Endothelial cell of umbilical vein (primary cell): ENCODE measurements around the gene CCDC159. TPM values are rescaled to one million over a fixed set of nuclear protein-coding genes. Genes with fewer than 3 reads are reported as not detected.

Experiments used
- BruUV-seq: library from RNA; stranded (reverse); fragments of 400-500 nt; replicated peaks from 2 replicates; lab custom pipeline; 2021; lab: Mats Ljungman, UMichigan
- CTCF ChIA-PET: fragments of 300-600, 350-600 bp; sonication (Branson Sonifier 250); formaldehyde crosslinking; loops from one replicate; lab custom pipeline; 2021; ENCODE audit warnings: antibody characterized with exemption, inconsistent platforms; lab: Charles Lee
- POLR2A ChIA-PET: fragments of 300-600, 350-600 bp; sonication (Branson Sonifier 250); formaldehyde crosslinking; loops from one replicate; lab custom pipeline; 2021; ENCODE audit warnings: antibody characterized with exemption, inconsistent platforms; lab: Charles Lee
- DNase-seq: peaks from one replicate; pipeline ENCODE4 v3.0.0-alpha.2; 2011; ENCODE audit warnings: low read depth, low spot score
- FAIRE-seq: peaks from 2 replicates; lab custom pipeline; 2011; peaks lifted over from hg19 to GRCh38; lab: Jason Lieb, UNC
- H2AFZ ChIP-seq: 2 replicates; pipeline ENCODE4 v1.6.0; 2012; ENCODE audit warnings: low read depth, low read length, control low read depth, inconsistent platforms
- H3K27ac ChIP-seq: 2 replicates; pipeline ENCODE4 v1.5.1; 2011; ENCODE audit warnings: low read depth, mild to moderate bottlenecking, control low read depth, low read length, moderate library complexity; ENCODE audit not compliant: insufficient read depth
- H3K27me3 ChIP-seq, 2 experiments: 2 replicates each; pipeline versions ENCODE4 v1.6.0 to v1.6.1; 2011; ENCODE audit warnings: low read length in 2 of 2, mixed read lengths in 1 of 2; ENCODE audit not compliant: control insufficient read depth in 2 of 2, insufficient read depth in 2 of 2
- H3K36me3 ChIP-seq, 2 experiments: 2 replicates in 1 of 2; 3 replicates in 1 of 2; pipeline ENCODE4 v1.5.1; 2011; ENCODE audit warnings: low read length in 2 of 2, mild to moderate bottlenecking in 1 of 2, moderate library complexity in 1 of 2; ENCODE audit not compliant: control insufficient read depth in 2 of 2, insufficient read depth in 2 of 2; ENCODE audit errors: extremely low read depth in 1 of 2
- H3K4me1 ChIP-seq: 3 replicates; pipeline ENCODE4 v1.5.1; 2011; ENCODE audit warnings: mild to moderate bottlenecking, low read length; ENCODE audit not compliant: control insufficient read depth, insufficient read depth; ENCODE audit errors: extremely low read depth
- H3K4me2 ChIP-seq: 2 replicates; pipeline ENCODE4 v1.6.1; 2011; ENCODE audit warnings: low read length, control low read depth, mixed read lengths; ENCODE audit not compliant: insufficient read depth
- H3K4me3 ChIP-seq, 3 experiments: fragments of 200-600 bp in 1 of 3; sonication (generic), shearing (Covaris generic) in 1 of 3; replicated peaks in 1 of 3; 2 replicates each; pipeline ENCODE4 v1.5.1; 2011 to 2016; ENCODE audit warnings: control low read depth in 3 of 3, low read length in 3 of 3, mild to moderate bottlenecking in 2 of 3, inconsistent platforms in 1 of 3, low read depth in 1 of 3, moderate library complexity in 1 of 3; ENCODE audit not compliant: insufficient read depth in 1 of 3
- H3K79me2 ChIP-seq: 2 replicates; pipeline ENCODE4 v1.6.0; 2012; ENCODE audit warnings: low read length, inconsistent platforms; ENCODE audit not compliant: control insufficient read depth, insufficient read depth
- H3K9ac ChIP-seq: replicated peaks from 2 replicates; pipeline ENCODE3; 2011; ENCODE audit warnings: low read length, control low read depth; ENCODE audit not compliant: insufficient read depth; ENCODE audit errors: extremely low read depth
- H3K9me1 ChIP-seq: replicated peaks from 3 replicates; pipeline ENCODE4 v1.6.0; 2011; ENCODE audit warnings: mild to moderate bottlenecking, low read length; ENCODE audit not compliant: control insufficient read depth, insufficient read depth; ENCODE audit errors: extremely low read depth
- H3K9me3 ChIP-seq: replicated peaks from 2 replicates; pipeline ENCODE4 v1.5.1; 2012; ENCODE audit warnings: low read length, inconsistent platforms; ENCODE audit not compliant: control insufficient read depth, insufficient read depth
- H4K20me1 ChIP-seq: replicated peaks from 2 replicates; pipeline ENCODE3; 2011; ENCODE audit warnings: mild to moderate bottlenecking, low read length; ENCODE audit not compliant: control insufficient read depth, insufficient read depth; ENCODE audit errors: extremely low read depth
- CTCF ChIP-seq, 2 donors: IDR thresholded peaks; 1 replicate in 1 of 2; 2 replicates in 1 of 2; pipeline ENCODE4 v1.5.1; 2011; ENCODE audit warnings: low read length in 2 of 2, mild to moderate bottlenecking in 2 of 2, moderate library complexity in 2 of 2, control low read depth in 1 of 2, inconsistent platforms in 1 of 2, low read depth in 1 of 2; ENCODE audit not compliant: insufficient read depth in 1 of 2; ENCODE audit errors: extremely low read depth in 1 of 2
- dilution Hi-C: fragments of 300-500 bp; cut with MboI; formaldehyde crosslinking; loops from one replicate; pipeline ENCODE4 v1.15.0; 2019; ENCODE audit warnings: low sequenced_read_pairs; ENCODE audit not compliant: extremely low pct_ligation_motif_present
- intact Hi-C: fragments of 100-400 bp; cut with micrococcal nuclease; formaldehyde crosslinking; loops from one replicate; pipeline ENCODE4 v1.10.0; 2022
- polyA plus RNA-seq, 4 experiments: library from polyadenylated mRNA; depleted of rRNA in 3 of 4; stranded (reverse) in 3 of 4; unstranded in 1 of 4; fragments of >200 nt; gene quantifications; 2 replicates each; pipeline versions ENCODE4 v1.2.1 to v1.2.3, GENCODE V29; 2011 to 2012; ENCODE audit warnings: missing spikeins in 1 of 4
- total RNA-seq: library from RNA; stranded (reverse); gene quantifications from 2 replicates; pipeline ENCODE4 v1.2.3, GENCODE V29; 2021
- TF ChIP-seq, protein P1 (sequence below): IDR thresholded peaks from 2 replicates; pipeline ENCODE4 v1.6.1; 2011; ENCODE audit not compliant: insufficient read depth, insufficient read length

Gene CCDC159
- total and polyA plus RNA-seq, 2 donors (not counting 3 experiments of a cell fraction or from before 2014, with no cell fraction given): 30.0 to 31.6 TPM

DNA sequence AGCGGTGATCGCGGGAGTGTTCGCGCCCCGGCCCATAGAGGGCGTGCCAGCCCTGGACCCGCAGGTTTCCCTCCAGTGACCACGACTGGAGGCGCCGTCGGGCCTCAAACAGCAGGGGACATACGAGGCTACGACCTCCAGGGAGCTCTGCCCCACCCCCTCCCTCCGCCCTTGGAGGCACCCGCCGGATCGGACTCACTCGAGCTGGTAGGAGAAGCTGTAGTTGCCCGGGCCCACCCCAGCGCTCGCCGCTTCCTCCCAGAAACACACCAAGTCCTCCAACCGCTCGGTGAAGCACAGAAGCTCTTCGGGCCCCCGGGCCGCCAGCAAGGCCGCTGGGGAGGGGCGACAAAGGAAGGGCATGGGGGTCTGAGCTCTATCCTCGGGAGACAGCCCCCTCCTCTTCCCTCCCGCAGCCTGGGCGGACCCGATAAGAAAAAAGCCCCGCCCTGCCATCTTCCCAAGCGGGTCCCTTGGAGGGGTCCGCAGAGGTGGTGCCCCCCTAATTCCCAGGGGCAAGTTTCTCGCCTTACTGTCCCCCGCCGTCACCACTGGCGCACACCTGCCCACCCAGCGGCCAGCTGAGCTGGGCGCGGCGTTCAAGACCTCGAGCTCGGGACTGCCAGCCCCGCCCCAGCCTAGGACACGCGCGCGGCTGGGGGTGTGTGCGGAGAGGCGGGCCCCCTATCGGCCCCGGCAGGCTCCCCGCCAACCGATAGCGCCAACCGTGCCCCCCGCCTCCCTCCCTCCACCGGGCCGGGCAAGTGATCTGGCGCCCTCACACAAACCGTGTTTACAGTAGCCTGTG is 36.8 kb downstream of the CCDC159 start:
- peak overlapping the region; percentile 67 for H3K4me2 ChIP-seq
- H3K27me3 ChIP-seq: no peaks in the 10 kb centered on the region
- POLR2A ChIA-PET: interaction anchor here (0.6 to 0.8 kb wide), 3 partner anchors 43 to 82 kb away, joined by 3 to 9 read pairs (median 6); no protein-coding TSS in a partner anchor
- no peaks in the 10 kb centered on the region for H3K9me3 ChIP-seq
- DNase-seq: peak; percentile 28
- no peaks in the 10 kb centered on the region for H4K20me1 ChIP-seq
- peak overlapping the region; percentile 17 for H3K9ac ChIP-seq
- H3K9me1 ChIP-seq: no peaks in the 10 kb centered on the region
- dilution Hi-C loops (no loop called here), intact Hi-C loops (loop anchor here (5.0 kb wide), 1 partner anchor 39 kb away; no protein-coding TSS in a partner anchor)
- H3K27ac ChIP-seq: no peak overlapping the region
- H3K4me3 ChIP-seq: peak overlapping the region; percentile 7 to 46 (median 35)
- H3K36me3 ChIP-seq: no peaks in the 10 kb centered on the region
- H3K79me2 ChIP-seq: peaks cover 4% of the 10 kb centered on the region
- peak; percentile 28 for FAIRE-seq
- CTCF ChIA-PET: interaction anchor here (0.7 to 5.5 kb wide), 17 partner anchors 9 to 99 kb away, joined by 3 to 55 read pairs (median 5); partner anchors contain the start of genes CCDC159, ODAD3, PRKCSH and RAB3D
- TF ChIP-seq CTCF (IDR thresholded peaks at IDR 0.05; ENCODE audit: extremely low read depth in 1 of 2, insufficient read depth in 1 of 2, low read depth in 1 of 2, low read length in 2 of 2): peak; percentile 72 to 87
- TF ChIP-seq, protein P1, sequence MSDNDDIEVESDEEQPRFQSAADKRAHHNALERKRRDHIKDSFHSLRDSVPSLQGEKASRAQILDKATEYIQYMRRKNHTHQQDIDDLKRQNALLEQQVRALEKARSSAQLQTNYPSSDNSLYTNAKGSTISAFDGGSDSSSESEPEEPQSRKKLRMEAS: no peak
- H2AFZ ChIP-seq: peak overlapping the region; percentile 23
- H3K4me1 ChIP-seq: peaks cover 28% of the 10 kb centered on the region
- no TSS peak for BruUV-seq
